CD4-positive, alpha-beta T cell treated with Interleukin-21 for 1 hour (primary cell): ENCODE data around the gene GALNT1.

Experiments
- DNase-seq: peaks from one replicate; pipeline ENCODE4 v3.0.0-alpha.2; 2020

The GALNT1 gene

GRCh38 chr18:35682281-35682867 is 100.8 kb downstream of the GALNT1 start:
- no peak for DNase-seq

GRCh38 chr18:35683021-35683420 is 101.5 kb downstream of the GALNT1 start:
- no peak for DNase-seq

GRCh38 chr18:35688757-35689156 is 107.2 kb downstream of the GALNT1 start:
- DNase-seq = no peak

- DNase-seq = no peak
These were observed 108.2 kb downstream of the GALNT1 start for GRCh38 chr18:35689728-35690127.

GRCh38 chr18:35691625-35692024 is 110.1 kb downstream of the GALNT1 start:
- DNase-seq = no peak

- no peak for DNase-seq
These were observed 111.3 kb downstream of the GALNT1 start for GRCh38 chr18:35692866-35693265.

GRCh38 chr18:35693829-35694228 is 112.3 kb downstream of the GALNT1 start:
- DNase-seq = no peak

- no peak for DNase-seq
These were observed 113.3 kb downstream of the GALNT1 start for GRCh38 chr18:35694808-35695207.

- DNase-seq = no peak
These were observed 113.8 kb downstream of the GALNT1 start for GRCh38 chr18:35695384-35695783.

- no peak for DNase-seq
These were observed 114.3 kb downstream of the GALNT1 start for GRCh38 chr18:35695803-35696202.

- no peak for DNase-seq
These were observed 114.8 kb downstream of the GALNT1 start for GRCh38 chr18:35696307-35696706.

- no peak for DNase-seq
These were observed 116.3 kb downstream of the GALNT1 start for GRCh38 chr18:35697869-35698268.

GRCh38 chr18:35703043-35703688 is 121.6 kb downstream of the GALNT1 start:
- DNase-seq = no peak

- DNase-seq = no peak
These were observed 124.4 kb downstream of the GALNT1 start for GRCh38 chr18:35705988-35706387.

GRCh38 chr18:35707247-35707646 is 125.7 kb downstream of the GALNT1 start:
- no peak for DNase-seq

GRCh38 chr18:35707674-35708073 is 126.1 kb downstream of the GALNT1 start:
- no peak for DNase-seq

GRCh38 chr18:35710581-35710980 is 129.0 kb downstream of the GALNT1 start:
- DNase-seq = no peak

GRCh38 chr18:35711227-35711626 is 129.7 kb downstream of the GALNT1 start:
- DNase-seq = no peak

- no peak for DNase-seq
These were observed 132.0 kb downstream of the GALNT1 start for GRCh38 chr18:35713545-35713944.

- DNase-seq = no peak
These were observed 133.0 kb downstream of the GALNT1 start for GRCh38 chr18:35714539-35714938.

- no peak for DNase-seq
These were observed 133.6 kb downstream of the GALNT1 start for GRCh38 chr18:35715139-35715538.

GRCh38 chr18:35716169-35716831 is 134.8 kb downstream of the GALNT1 start:
- no peak for DNase-seq

- no peak for DNase-seq
These were observed 135.6 kb downstream of the GALNT1 start for GRCh38 chr18:35717182-35717581.

GRCh38 chr18:35721431-35722081 is 140.0 kb downstream of the GALNT1 start:
- no peak for DNase-seq
